Calu3 (cell line): ENCODE data around the gene NSL1. TPM values are rescaled to one million over a fixed set of nuclear protein-coding genes. Genes with fewer than 3 reads are reported as not detected.
"Not testable (repeated sequence)": the region's sequence is repeated elsewhere in the genome, so short reads cannot be mapped to it uniquely, and the experiment has no call there.

Experiments used
- BruUV-seq: library from RNA; stranded (reverse); fragments of 400-500 nt; replicated peaks from 2 replicates; lab custom pipeline; 2021; lab: Mats Ljungman, UMichigan
- CTCF ChIA-PET: fragments of 300-600 bp; sonication (Branson Sonifier 250); formaldehyde crosslinking; loops from one replicate; lab custom pipeline; 2022; ENCODE audit warnings: antibody characterized with exemption; lab: Charles Lee
- DNase-seq: peaks from one replicate; pipeline ENCODE4 v3.0.0; 2022
- H3K27ac Mint-ChIP-seq: one replicate; pipeline ENCODE4 v1.8.0; 2022; ENCODE audit warnings: mixed read lengths; ENCODE audit not compliant: unreplicated experiment
- H3K27me3 Mint-ChIP-seq: one replicate; pipeline ENCODE4 v1.8.0; 2022; ENCODE audit warnings: mixed read lengths; ENCODE audit not compliant: unreplicated experiment
- H3K36me3 Mint-ChIP-seq: one replicate; pipeline ENCODE4 v1.8.0; 2022; ENCODE audit warnings: mild to moderate bottlenecking, moderate library complexity, mixed read lengths; ENCODE audit not compliant: insufficient read depth, unreplicated experiment
- H3K4me1 Mint-ChIP-seq: one replicate; pipeline ENCODE4 v1.8.0; 2022; ENCODE audit warnings: mild to moderate bottlenecking, low read depth, mixed read lengths; ENCODE audit not compliant: unreplicated experiment
- H3K4me3 Mint-ChIP-seq: one replicate; pipeline ENCODE4 v1.8.0; 2022; ENCODE audit warnings: mild to moderate bottlenecking, low read depth, moderate library complexity, mixed read lengths; ENCODE audit not compliant: unreplicated experiment
- H3K9me3 Mint-ChIP-seq: one replicate; pipeline ENCODE4 v1.8.0; 2022; ENCODE audit warnings: low read depth, mixed read lengths; ENCODE audit not compliant: unreplicated experiment
- intact Hi-C: fragments of 100-400 bp; cut with micrococcal nuclease; formaldehyde crosslinking; loops from one replicate; pipeline ENCODE4 v1.10.0; 2022; ENCODE audit not compliant: unreplicated experiment
- total RNA-seq: library from RNA; stranded (reverse); gene quantifications from 2 replicates; pipeline ENCODE4 v1.2.3, GENCODE V29; 2022
- TF ChIP-seq, protein P1 (sequence below): fragments of 200-600 bp; IDR thresholded peaks from one replicate; pipeline ENCODE4 v1.8.0; 2022; ENCODE audit warnings: antibody characterized with exemption; ENCODE audit not compliant: unreplicated experiment

NSL1 gene
- total RNA-seq, 1 experiment from 2014 or later, result 47.2 TPM

DNA sequence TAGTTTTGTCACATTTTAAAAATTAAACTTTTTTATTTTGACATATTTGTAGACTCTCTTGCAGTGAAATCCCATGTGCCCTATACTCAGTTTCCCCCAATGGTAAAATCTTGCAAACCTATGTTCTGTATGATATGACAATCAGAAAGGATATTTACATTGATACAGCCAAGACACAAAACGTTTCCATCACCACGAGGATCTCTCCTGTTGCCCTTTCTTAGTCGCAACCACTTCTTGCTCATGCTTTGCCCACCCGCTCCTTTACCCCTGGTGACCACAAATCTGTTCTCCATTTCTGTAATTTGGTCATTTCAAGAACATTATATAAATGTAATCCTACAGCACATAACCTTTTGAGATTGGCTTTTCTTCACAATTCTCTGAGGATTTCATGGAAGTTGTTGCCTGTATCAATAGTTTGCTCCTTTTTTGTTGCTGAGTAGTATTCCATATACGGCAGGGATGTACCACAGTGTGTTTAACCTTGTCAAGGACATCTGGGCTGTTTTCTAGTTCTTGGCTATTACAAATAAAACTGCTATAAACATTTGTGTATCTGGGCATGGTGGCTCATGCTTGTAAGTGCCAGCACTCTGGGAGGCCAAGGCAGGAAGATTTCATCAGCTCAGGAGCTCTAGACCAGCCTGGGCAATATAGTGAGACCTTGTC lies 78.0 kb downstream of the NSL1 start:
- CTCF ChIA-PET, result no interaction called here
- no peaks in the 10 kb centered on the region for H3K36me3 Mint-ChIP-seq
- DNase-seq, result no peak
- no TSS peak for BruUV-seq
- no peak overlapping the region for H3K27ac Mint-ChIP-seq
- H3K9me3 Mint-ChIP-seq, result no peaks in the 10 kb centered on the region
- no peaks in the 10 kb centered on the region for H3K4me1 Mint-ChIP-seq
- TF ChIP-seq, protein P1, sequence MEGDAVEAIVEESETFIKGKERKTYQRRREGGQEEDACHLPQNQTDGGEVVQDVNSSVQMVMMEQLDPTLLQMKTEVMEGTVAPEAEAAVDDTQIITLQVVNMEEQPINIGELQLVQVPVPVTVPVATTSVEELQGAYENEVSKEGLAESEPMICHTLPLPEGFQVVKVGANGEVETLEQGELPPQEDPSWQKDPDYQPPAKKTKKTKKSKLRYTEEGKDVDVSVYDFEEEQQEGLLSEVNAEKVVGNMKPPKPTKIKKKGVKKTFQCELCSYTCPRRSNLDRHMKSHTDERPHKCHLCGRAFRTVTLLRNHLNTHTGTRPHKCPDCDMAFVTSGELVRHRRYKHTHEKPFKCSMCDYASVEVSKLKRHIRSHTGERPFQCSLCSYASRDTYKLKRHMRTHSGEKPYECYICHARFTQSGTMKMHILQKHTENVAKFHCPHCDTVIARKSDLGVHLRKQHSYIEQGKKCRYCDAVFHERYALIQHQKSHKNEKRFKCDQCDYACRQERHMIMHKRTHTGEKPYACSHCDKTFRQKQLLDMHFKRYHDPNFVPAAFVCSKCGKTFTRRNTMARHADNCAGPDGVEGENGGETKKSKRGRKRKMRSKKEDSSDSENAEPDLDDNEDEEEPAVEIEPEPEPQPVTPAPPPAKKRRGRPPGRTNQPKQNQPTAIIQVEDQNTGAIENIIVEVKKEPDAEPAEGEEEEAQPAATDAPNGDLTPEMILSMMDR, result no peak
- H3K27me3 Mint-ChIP-seq, result peaks cover 19% of the 10 kb centered on the region
- H3K4me3 Mint-ChIP-seq, result no peak overlapping the region
- intact Hi-C loops, result no loop called here

DNA sequence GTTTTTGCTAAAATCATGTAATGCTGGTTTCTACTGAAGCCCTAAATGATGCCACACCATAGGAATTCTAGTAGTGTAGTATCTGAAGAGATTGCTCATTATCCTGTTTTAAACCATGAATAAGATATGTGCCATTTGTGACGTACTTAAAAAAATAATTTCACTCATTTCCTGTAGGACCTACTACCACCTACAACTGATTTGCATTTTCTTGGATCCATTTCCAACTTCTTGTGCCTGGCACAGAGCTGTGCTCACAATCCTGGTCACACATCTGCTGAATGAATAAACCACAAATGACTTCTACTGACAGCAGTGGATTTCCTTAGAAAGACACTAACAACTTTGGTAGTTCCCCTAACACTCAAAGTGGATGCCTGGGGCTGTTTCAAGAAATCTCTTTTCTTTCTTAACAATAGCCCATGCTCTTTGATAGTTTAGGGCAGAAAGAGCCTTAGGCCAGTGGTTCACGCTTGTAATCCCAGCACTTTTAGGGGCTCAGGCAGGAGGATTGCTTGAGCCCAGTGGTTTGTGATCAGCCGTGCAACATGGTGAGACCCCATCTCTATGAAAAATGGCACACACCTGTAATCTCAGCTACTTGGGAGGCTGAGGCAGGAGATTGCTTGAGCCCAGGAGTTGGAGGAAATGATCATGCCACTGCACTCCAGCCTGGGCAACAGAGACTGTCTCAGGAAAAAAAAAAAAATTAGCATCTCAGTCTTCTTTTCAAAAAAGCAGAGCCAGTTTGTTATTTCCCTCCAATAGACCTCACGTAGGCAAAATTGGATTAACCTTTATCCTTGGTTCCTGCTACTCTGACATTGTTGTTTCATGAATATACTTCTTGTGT lies 78.9 kb downstream of the NSL1 start:
- TF ChIP-seq, protein P1, result no peak
- CTCF ChIA-PET, result no interaction called here
- no TSS peak for BruUV-seq
- intact Hi-C loops, result no loop called here
- Mint-ChIP-seq H3K27ac (no peak overlapping the region), H3K4me1 (no peaks in the 10 kb centered on the region), H3K9me3 (no peaks in the 10 kb centered on the region), H3K4me3 (no peak overlapping the region), H3K36me3 (no peaks in the 10 kb centered on the region), H3K27me3 (peaks cover 10% of the 10 kb centered on the region)
- no peak for DNase-seq

DNA sequence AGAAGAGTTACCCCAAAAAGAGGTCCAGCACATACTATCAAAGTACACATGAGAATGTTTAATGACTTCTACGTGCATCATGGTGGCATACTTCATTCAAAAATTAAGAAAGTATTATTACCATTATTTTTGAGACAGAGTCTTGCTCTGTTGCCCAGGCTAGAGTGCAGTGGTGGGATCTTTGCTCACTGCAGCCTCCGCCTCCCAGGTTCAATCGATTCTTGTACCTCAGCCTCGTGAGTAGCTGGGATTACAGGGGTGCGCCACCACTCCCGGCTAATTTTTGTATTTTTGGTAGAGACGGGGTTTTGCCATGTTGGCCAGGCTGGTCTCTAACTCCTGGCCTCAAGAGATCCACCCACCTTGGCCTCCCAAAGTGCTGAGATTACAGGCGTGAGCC lies 79.6 kb downstream of the NSL1 start:
- DNase-seq, H3K9me3 Mint-ChIP-seq, H3K4me1 Mint-ChIP-seq, H3K4me3 Mint-ChIP-seq, intact Hi-C loops, BruUV-seq, H3K36me3 Mint-ChIP-seq, H3K27me3 Mint-ChIP-seq, CTCF ChIA-PET, H3K27ac Mint-ChIP-seq: not testable (repeated sequence)

DNA sequence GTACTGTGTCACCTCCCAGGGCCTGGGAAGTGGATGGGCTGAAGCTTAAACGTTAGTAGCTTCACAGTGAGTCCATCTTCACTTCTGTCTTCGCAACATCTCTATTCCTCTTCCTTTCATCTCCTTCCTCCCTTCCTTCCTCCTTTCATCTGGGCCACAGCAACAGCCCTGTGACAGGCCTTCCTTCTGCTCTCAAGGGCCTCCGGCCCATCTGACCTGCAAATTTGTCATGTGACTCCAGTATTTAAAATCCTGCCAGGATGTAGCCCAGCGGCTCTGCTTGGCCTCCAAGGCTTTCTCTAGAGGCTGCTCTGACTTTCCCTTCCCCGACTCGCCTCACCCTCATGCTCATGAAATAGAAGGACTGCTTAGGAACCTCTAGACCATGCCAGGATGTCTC lies 81.0 kb downstream of the NSL1 start:
- Mint-ChIP-seq H3K27me3 (no peaks in the 10 kb centered on the region), H3K9me3 (no peaks in the 10 kb centered on the region), H3K4me1 (no peaks in the 10 kb centered on the region), H3K36me3 (no peaks in the 10 kb centered on the region), H3K4me3 (no peak overlapping the region), H3K27ac (no peak overlapping the region)
- BruUV-seq, result no TSS peak
- no peak for DNase-seq
- CTCF ChIA-PET, result no interaction called here
- TF ChIP-seq, protein P1, result no peak
- intact Hi-C loops, result no loop called here
